ENCODE data around the gene IL1B. TPM values are rescaled to one million over a fixed set of nuclear protein-coding genes. Genes with fewer than 3 reads are reported as not detected.

The IL1B gene
- total and polyA plus RNA-seq, 2 donors (not counting 3 experiments of a cell fraction or from before 2014, with no cell fraction given): 0.25 TPM; not detected in 1

- H3K4me2 ChIP-seq (ENCODE audit: insufficient read depth, low read length): peak overlapping the region; percentile 82
- peak overlapping the region; percentile 5 for H3K9ac ChIP-seq (replicated peaks; ENCODE audit: extremely low read depth, insufficient read depth, low read length)
- peaks cover 40% of the 10 kb centered on the region for H3K4me1 ChIP-seq (ENCODE audit: control insufficient read depth, extremely low read depth, insufficient read depth, low read length)
- peak overlapping the region; percentile 74 for H3K27ac ChIP-seq (ENCODE audit: insufficient read depth, low read depth, low read length)
- no peaks in the 10 kb centered on the region for H3K9me1 ChIP-seq (replicated peaks; ENCODE audit: control insufficient read depth, extremely low read depth, insufficient read depth, low read length)
- FAIRE-seq (no peak), DNase-seq (ENCODE audit: low read depth, low spot score) (no peak)
- ChIA-PET POLR2A (no interaction called here), CTCF (interaction anchor here (1.0 to 1.9 kb wide), 4 partner anchors 17 to 154 kb away, joined by 3 to 8 read pairs (median 3); no protein-coding TSS in a partner anchor)
- no peaks in the 10 kb centered on the region for H3K9me3 ChIP-seq (replicated peaks; ENCODE audit: control insufficient read depth, insufficient read depth, low read length)
- H3K27me3 ChIP-seq (ENCODE audit: control insufficient read depth in 2 of 2, insufficient read depth in 2 of 2, low read length in 2 of 2): no peaks in the 10 kb centered on the region
- BruUV-seq (replicated peaks): no TSS peak
- dilution Hi-C loops (cut with MboI; ENCODE audit: extremely low pct_ligation_motif_present, low sequenced_read_pairs): no loop called here
- peak overlapping the region in 1 of 3 experiments; percentile 13 for H3K4me3 ChIP-seq (replicated peaks in 1 of 3; ENCODE audit: insufficient read depth in 1 of 3, low read depth in 1 of 3, low read length in 3 of 3)
- intact Hi-C loops (cut with micrococcal nuclease): loop anchor here (1.0 kb wide), 3 partner anchors 24 to 93 kb away; partner anchors contain the start of gene CKAP2L
- H3K79me2 ChIP-seq (ENCODE audit: control insufficient read depth, insufficient read depth, low read length): no peaks in the 10 kb centered on the region
- TF ChIP-seq MAX (IDR thresholded peaks at IDR 0.05; ENCODE audit: insufficient read depth, insufficient read length): no peak
- no peak for TF ChIP-seq POLR2AphosphoS5 (IDR thresholded peaks at IDR 0.05; ENCODE audit: insufficient read depth, low read depth, low read length)
- TF ChIP-seq POLR2A (IDR thresholded peaks at IDR 0.05; ENCODE audit: low read depth, low read length): no peak
- TF ChIP-seq EZH2 (IDR thresholded peaks at IDR 0.05; ENCODE audit: borderline replicate concordance, low read depth, low read length, severe bottlenecking): no peak
- TF ChIP-seq MYC (IDR thresholded peaks at IDR 0.05; ENCODE audit: low read depth, low read length): no peak
- TF ChIP-seq GATA2 (IDR thresholded peaks at IDR 0.05; ENCODE audit: insufficient read depth, insufficient read length, low read depth, low read length): no peak
- TF ChIP-seq JUN (IDR thresholded peaks at IDR 0.05; ENCODE audit: borderline replicate concordance, insufficient read depth, insufficient read length, low read depth): no peak
- TF ChIP-seq FOS (IDR thresholded peaks at IDR 0.05; ENCODE audit: borderline replicate concordance, insufficient read depth, low read length): no peak
- TF ChIP-seq CTCF (IDR thresholded peaks at IDR 0.05; ENCODE audit: extremely low read depth in 1 of 2, insufficient read depth in 1 of 2, low read depth in 1 of 2, low read length in 2 of 2): no peak
- peak overlapping the region; percentile 14 for H2AFZ ChIP-seq (ENCODE audit: low read depth, low read length)
- no peaks in the 10 kb centered on the region for H3K36me3 ChIP-seq (ENCODE audit: control insufficient read depth in 2 of 2, extremely low read depth in 1 of 2, insufficient read depth in 2 of 2, low read length in 2 of 2)
- no peaks in the 10 kb centered on the region for H4K20me1 ChIP-seq (replicated peaks; ENCODE audit: control insufficient read depth, extremely low read depth, insufficient read depth, low read length)
Measured at GRCh38 chr2:112787729-112788393, 48.7 kb downstream of the IL1B start.
